ENCODE measurements around the gene DLL4.

DNA sequence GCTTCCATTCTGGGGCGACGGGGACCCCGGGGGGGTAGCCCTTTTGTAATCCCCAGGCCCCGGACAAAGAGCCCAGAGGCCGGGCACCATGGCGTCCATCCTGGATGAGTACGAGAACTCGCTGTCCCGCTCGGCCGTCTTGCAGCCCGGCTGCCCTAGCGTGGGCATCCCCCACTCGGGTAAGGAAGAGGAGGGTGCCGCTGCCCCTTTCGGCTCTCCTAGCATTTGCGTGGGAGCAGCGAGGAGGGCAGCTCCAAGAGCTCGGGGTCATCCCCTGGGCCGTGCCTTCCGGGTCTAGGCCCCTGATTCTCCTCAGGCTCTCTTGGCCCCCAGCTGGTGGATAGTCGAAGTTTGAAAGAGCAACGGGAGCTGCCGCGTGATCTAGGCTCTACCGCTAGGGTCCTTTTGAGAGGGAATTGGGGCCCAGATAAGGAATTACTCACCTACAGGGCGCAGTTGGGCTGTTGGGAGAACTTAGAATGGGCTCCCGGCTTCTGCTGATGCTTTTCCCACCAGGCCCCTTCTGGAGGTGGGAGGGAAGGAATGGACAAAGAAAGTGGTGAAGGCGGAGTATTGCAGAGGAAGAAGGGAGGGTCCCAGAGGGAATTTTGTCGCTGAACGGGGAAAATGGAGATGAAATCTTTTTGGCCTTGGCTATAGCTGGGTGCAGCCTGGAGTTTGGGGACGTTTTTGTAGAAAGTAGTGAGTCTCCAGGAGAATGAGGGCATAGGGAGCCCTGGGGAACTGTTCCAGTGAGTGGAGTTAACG, 34.3 kb upstream of the DLL4 start:
- TF ChIP-seq, protein P1, sequence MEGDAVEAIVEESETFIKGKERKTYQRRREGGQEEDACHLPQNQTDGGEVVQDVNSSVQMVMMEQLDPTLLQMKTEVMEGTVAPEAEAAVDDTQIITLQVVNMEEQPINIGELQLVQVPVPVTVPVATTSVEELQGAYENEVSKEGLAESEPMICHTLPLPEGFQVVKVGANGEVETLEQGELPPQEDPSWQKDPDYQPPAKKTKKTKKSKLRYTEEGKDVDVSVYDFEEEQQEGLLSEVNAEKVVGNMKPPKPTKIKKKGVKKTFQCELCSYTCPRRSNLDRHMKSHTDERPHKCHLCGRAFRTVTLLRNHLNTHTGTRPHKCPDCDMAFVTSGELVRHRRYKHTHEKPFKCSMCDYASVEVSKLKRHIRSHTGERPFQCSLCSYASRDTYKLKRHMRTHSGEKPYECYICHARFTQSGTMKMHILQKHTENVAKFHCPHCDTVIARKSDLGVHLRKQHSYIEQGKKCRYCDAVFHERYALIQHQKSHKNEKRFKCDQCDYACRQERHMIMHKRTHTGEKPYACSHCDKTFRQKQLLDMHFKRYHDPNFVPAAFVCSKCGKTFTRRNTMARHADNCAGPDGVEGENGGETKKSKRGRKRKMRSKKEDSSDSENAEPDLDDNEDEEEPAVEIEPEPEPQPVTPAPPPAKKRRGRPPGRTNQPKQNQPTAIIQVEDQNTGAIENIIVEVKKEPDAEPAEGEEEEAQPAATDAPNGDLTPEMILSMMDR (IDR thresholded peaks at IDR 0.05; ENCODE audit: low read depth, low read length) = peak; percentile 57
- TF ChIP-seq POLR2A (IDR thresholded peaks at IDR 0.05; ENCODE audit: extremely low read depth, insufficient read length) = no peak
